ENCODE measurements around the gene KIRREL2.

Gene KIRREL2

GRCh38 chr19:35845215-35846037 is 11.3 kb upstream of the KIRREL2 start:
- DNase-seq (ENCODE audit: low spot score): no peak

GRCh38 chr19:35846038-35846668 is 10.6 kb upstream of the KIRREL2 start:
- DNase-seq (ENCODE audit: low spot score): no peak

GRCh38 chr19:35847911-35848310 is 8.8 kb upstream of the KIRREL2 start:
- DNase-seq (ENCODE audit: low spot score): no peak

- DNase-seq (ENCODE audit: low spot score): no peak
Observed at GRCh38 chr19:35848486-35848885, 8.2 kb upstream of the KIRREL2 start.

GRCh38 chr19:35848919-35849505 is 7.7 kb upstream of the KIRREL2 start:
- no peak for DNase-seq (ENCODE audit: low spot score)

- DNase-seq (ENCODE audit: low spot score): no peak
Observed at GRCh38 chr19:35851213-35852028, 5.3 kb upstream of the KIRREL2 start.

- no peak for DNase-seq (ENCODE audit: low spot score)
Observed at GRCh38 chr19:35852029-35852780, 4.5 kb upstream of the KIRREL2 start, which contains the start of gene NPHS1. NPHS1 (minus strand) TSS chr19:35852504; CDS start chr19:35851837, 667 bp downstream.

GRCh38 chr19:35853038-35853756 is 3.5 kb upstream of the KIRREL2 start:
- DNase-seq (ENCODE audit: low spot score): no peak

GRCh38 chr19:35858311-35858710 is 1.6 kb downstream of the KIRREL2 start:
- DNase-seq (ENCODE audit: low spot score): no peak

GRCh38 chr19:35859414-35859813 is 2.7 kb downstream of the KIRREL2 start:
- DNase-seq (ENCODE audit: low spot score): no peak

GRCh38 chr19:35860436-35860817 is 3.7 kb downstream of the KIRREL2 start:
- no peak for DNase-seq (ENCODE audit: low spot score)

- DNase-seq (ENCODE audit: low spot score): no peak
Observed at GRCh38 chr19:35860818-35861639, 4.3 kb downstream of the KIRREL2 start.

- DNase-seq (ENCODE audit: low spot score): no peak
Observed at GRCh38 chr19:35861640-35862160, 5.0 kb downstream of the KIRREL2 start.

- no peak for DNase-seq (ENCODE audit: low spot score)
Observed at GRCh38 chr19:35862528-35862927, 5.8 kb downstream of the KIRREL2 start.

GRCh38 chr19:35863018-35863417 is 6.3 kb downstream of the KIRREL2 start:
- DNase-seq (ENCODE audit: low spot score): no peak

- DNase-seq (ENCODE audit: low spot score): peak; percentile 79
Observed at GRCh38 chr19:35868172-35868822, 11.6 kb downstream of the KIRREL2 start, which contains the start of gene APLP1. APLP1 (plus strand) TSS chr19:35868574; CDS start chr19:35868637, 63 bp downstream.

- no peak for DNase-seq (ENCODE audit: low spot score)
Observed at GRCh38 chr19:35868823-35869326, 12.2 kb downstream of the KIRREL2 start.

GRCh38 chr19:35869327-35870123 is 12.8 kb downstream of the KIRREL2 start:
- DNase-seq (ENCODE audit: low spot score): peak; percentile 84

All from AG08396 (cell line).